B cell (primary cell): ENCODE results near the gene P4HA2. TPM values are rescaled to one million over a fixed set of nuclear protein-coding genes. Genes with fewer than 3 reads are reported as not detected.

Source experiments
- ATAC-seq: fragments of 200-7000 bp; cut with Tn5 transposase; one replicate; pipeline ENCODE4 v1.10.0; 2021; ENCODE audit warnings: low read depth, mild to moderate bottlenecking, moderate number of reproducible peaks, moderate library complexity
- CTCF ChIA-PET: fragments of 350-600 bp; sonication (Branson Sonifier 250); formaldehyde crosslinking; loops from one replicate; lab custom pipeline; 2021; ENCODE audit warnings: antibody characterized with exemption, inconsistent platforms; lab: Charles Lee
- POLR2A ChIA-PET: fragments of 350-600 bp; sonication (Branson Sonifier 250); formaldehyde crosslinking; loops from one replicate; lab custom pipeline; 2021; ENCODE audit warnings: antibody characterized with exemption; lab: Charles Lee
- DNase-seq: peaks from one replicate; pipeline ENCODE4 v3.0.0; 2013
- H2AFZ ChIP-seq: 2 replicates; pipeline ENCODE4 v1.6.1; 2012; ENCODE audit warnings: mild to moderate bottlenecking, low read depth, low read length; ENCODE audit not compliant: insufficient read depth, poor library complexity, severe bottlenecking
- H3K27ac ChIP-seq, 2 donors: 1 replicate in 1 of 2; 2 replicates in 1 of 2; pipeline ENCODE4 v1.5.1; 2012 to 2013; ENCODE audit warnings: low read length in 2 of 2, mild to moderate bottlenecking in 2 of 2, moderate library complexity in 1 of 2
- H3K27me3 ChIP-seq, 4 experiments: fragments of 200-600 bp in 1 of 4; sonication (generic) in 1 of 4; replicated peaks in 1 of 4; 1 replicate in 2 of 4; 2 replicates in 2 of 4; pipeline versions ENCODE4 v1.6.1 to v1.7.0; 2013 to 2016; ENCODE audit warnings: low read length in 3 of 4, mild to moderate bottlenecking in 2 of 4, mixed read lengths in 1 of 4, moderate library complexity in 1 of 4; ENCODE audit not compliant: insufficient read depth in 4 of 4, control insufficient read depth in 3 of 4; ENCODE audit errors: control extremely low read depth in 1 of 4
- H3K36me3 ChIP-seq, 2 experiments: replicated peaks in 1 of 2; 1 replicate in 1 of 2; 2 replicates in 1 of 2; pipeline versions ENCODE4 v1.6.1 to v1.7.1; 2013; ENCODE audit warnings: low read length in 1 of 2; ENCODE audit not compliant: insufficient read depth in 2 of 2, control insufficient read depth in 1 of 2; ENCODE audit errors: control extremely low read depth in 1 of 2, extremely low read depth in 1 of 2
- H3K4me1 ChIP-seq, 2 donors: fragments of 200-600 bp in 1 of 2; sonication (generic) in 1 of 2; 1 replicate in 1 of 2; 2 replicates in 1 of 2; pipeline versions ENCODE4 v1.5.1 to v1.6.1; 2013 to 2017; ENCODE audit warnings: low read length in 2 of 2; ENCODE audit not compliant: control insufficient read depth in 2 of 2, insufficient read depth in 2 of 2
- H3K4me2 ChIP-seq: replicated peaks from 2 replicates; pipeline ENCODE3; 2012; ENCODE audit warnings: mild to moderate bottlenecking, low read depth, low read length; ENCODE audit not compliant: poor library complexity, severe bottlenecking
- H3K4me3 ChIP-seq, 5 experiments: fragments of 200-600 bp in 1 of 5; sonication (generic) in 1 of 5; 1 replicate in 3 of 5; 2 replicates in 2 of 5; pipeline versions ENCODE4 v1.5.1 to v1.7.0; 2011 to 2016; ENCODE audit warnings: low read length in 4 of 5, mild to moderate bottlenecking in 4 of 5, low read depth in 2 of 5, control low read depth in 1 of 5, moderate library complexity in 1 of 5; ENCODE audit not compliant: insufficient read depth in 1 of 5; ENCODE audit errors: control extremely low read depth in 1 of 5, extremely low read depth in 1 of 5
- H3K79me2 ChIP-seq: fragments of 200-600 bp; sonication (generic); one replicate; pipeline ENCODE4 v1.6.0; 2016; ENCODE audit warnings: low read length; ENCODE audit not compliant: control insufficient read depth, insufficient read depth
- H3K9ac ChIP-seq: fragments of 200-600 bp; sonication (generic); 2 replicates; pipeline ENCODE4 v1.6.1; 2017; ENCODE audit warnings: mild to moderate bottlenecking, low read length, moderate library complexity
- H3K9me3 ChIP-seq, 3 donors: one replicate each; pipeline versions ENCODE4 v1.6.1 to v1.7.1; 2013; ENCODE audit warnings: low read length in 2 of 3; ENCODE audit not compliant: control insufficient read depth in 2 of 3, insufficient read depth in 1 of 3; ENCODE audit errors: control extremely low read depth in 1 of 3
- H4K20me1 ChIP-seq: 2 replicates; pipeline ENCODE4 v1.6.0; 2012; ENCODE audit warnings: mild to moderate bottlenecking, low read length; ENCODE audit not compliant: insufficient read depth, control insufficient read depth, poor library complexity, severe bottlenecking
- H3K27ac Mint-ChIP-seq: one replicate; pipeline ENCODE4 v1.8.0; 2021; ENCODE audit warnings: mixed read lengths
- H3K27me3 Mint-ChIP-seq: one replicate; pipeline ENCODE4 v1.8.0; 2021; ENCODE audit warnings: mixed read lengths
- H3K4me1 Mint-ChIP-seq: one replicate; pipeline ENCODE4 v1.8.0; 2021; ENCODE audit warnings: mixed read lengths
- H3K4me3 Mint-ChIP-seq: one replicate; pipeline ENCODE4 v1.8.0; 2021; ENCODE audit warnings: mixed read lengths
- H3K9me3 Mint-ChIP-seq: one replicate; pipeline ENCODE4 v1.8.0; 2022; ENCODE audit warnings: mixed read lengths; ENCODE audit not compliant: insufficient read depth
- CTCF ChIP-seq: fragments of 200-600 bp; IDR thresholded peaks from one replicate; pipeline ENCODE4 v1.8.0; 2022; ENCODE audit warnings: antibody characterized with exemption, mild to moderate bottlenecking
- EZH2 ChIP-seq: IDR thresholded peaks from 2 replicates; pipeline ENCODE4 v1.6.1; 2012; ENCODE audit warnings: borderline replicate concordance, low read depth, mild to moderate bottlenecking, moderate library complexity, low read length; ENCODE audit not compliant: insufficient read depth, poor library complexity, severe bottlenecking
- WGBS: methylation state at CpG from one replicate; pipeline ENCODE4 v1.1.5; 2013; ENCODE audit warnings: missing lambda C conversion rate; ENCODE audit not compliant: insufficient coverage; 5-methylcytosine and 5-hydroxymethylcytosine counted together
- intact Hi-C: fragments of 100-400 bp; cut with micrococcal nuclease; formaldehyde crosslinking; loops from one replicate; pipeline ENCODE4 v1.10.0; 2022
- polyA plus RNA-seq: library from polyadenylated mRNA; depleted of rRNA; stranded (reverse); fragments of >200 nt; gene quantifications from 2 replicates; pipeline ENCODE4 v1.2.3, GENCODE V29; 2012
- total RNA-seq, 2 donors: library from RNA; stranded (reverse); fragments of 120-200 nt in 1 of 2; gene quantifications; 1 replicate in 1 of 2; 2 replicates in 1 of 2; pipeline versions ENCODE4 v1.2.3 to v1.2.4, GENCODE V29; 2013 to 2022

Gene P4HA2
- total and polyA plus RNA-seq, 2 donors (not counting 1 experiment from before 2014, with no cell fraction given), result 0.09 to 0.25 TPM

GRCh38 chr5:132260714-132261551 lies 33.3 kb upstream of the P4HA2 start:
- ChIA-PET POLR2A (no interaction called here), CTCF (interaction anchor here (1.1 to 1.2 kb wide), 2 partner anchors 12 to 198 kb away, joined by 3 to 5 read pairs; no protein-coding TSS in a partner anchor)
- Histone ChIP-seq H2AFZ (no peak overlapping the region), H3K9me3 (peaks cover 0 to 4% (median 0%) of the 10 kb centered on the region in 3 donors), H3K4me1 (peaks cover 8 to 9% of the 10 kb centered on the region in 2 donors), H3K27ac (no peak overlapping the region), H3K4me3 (no peak overlapping the region), H4K20me1 (no peaks in the 10 kb centered on the region), H3K36me3 (no peaks in the 10 kb centered on the region), H3K4me2 (no peak overlapping the region), H3K27me3 (peaks cover 0 to 34% (median 14%) of the 10 kb centered on the region in 4 experiments), H3K79me2 (no peaks in the 10 kb centered on the region), H3K9ac (no peak overlapping the region)
- WGBS, result 59% methylated on average over 3 of the region's 6 CpGs
- intact Hi-C loops, result no loop called here
- no peak for ATAC-seq
- H3K4me1 Mint-ChIP-seq, result peaks cover 2% of the 10 kb centered on the region
- H3K9me3 Mint-ChIP-seq, result no peaks in the 10 kb centered on the region
- no peak overlapping the region for H3K27ac Mint-ChIP-seq
- H3K27me3 Mint-ChIP-seq, result peaks cover 12% of the 10 kb centered on the region
- no peak overlapping the region for H3K4me3 Mint-ChIP-seq
- DNase-seq, result no peak
- TF ChIP-seq CTCF (no peak), EZH2 (no peak)

GRCh38 chr5:132260051-132260450 lies 32.4 kb upstream of the P4HA2 start:
- intact Hi-C loops, result no loop called here
- DNase-seq, result no peak
- H3K9ac ChIP-seq, result no peak overlapping the region
- POLR2A ChIA-PET, result no interaction called here
- no peak overlapping the region for H2AFZ ChIP-seq
- H3K4me3 ChIP-seq, result no peak overlapping the region
- H3K27ac ChIP-seq, result no peak overlapping the region
- H3K27me3 ChIP-seq, result peaks cover 0 to 39% (median 14%) of the 10 kb centered on the region in 4 experiments
- peaks cover 2% of the 10 kb centered on the region for H3K4me1 Mint-ChIP-seq
- H3K9me3 ChIP-seq, result peaks cover 0 to 4% (median 0%) of the 10 kb centered on the region in 3 donors
- no peaks in the 10 kb centered on the region for H4K20me1 ChIP-seq
- peaks cover 8 to 9% of the 10 kb centered on the region in 2 donors for H3K4me1 ChIP-seq
- CTCF ChIA-PET, result interaction anchor here (1.1 to 1.2 kb wide), 2 partner anchors 12 to 197 kb away, joined by 3 to 5 read pairs; no protein-coding TSS in a partner anchor
- H3K9me3 Mint-ChIP-seq, result no peaks in the 10 kb centered on the region
- H3K4me2 ChIP-seq, result no peak overlapping the region
- TF ChIP-seq CTCF, result no peak
- no peak for TF ChIP-seq EZH2
- no peaks in the 10 kb centered on the region for H3K79me2 ChIP-seq
- no peaks in the 10 kb centered on the region for H3K36me3 ChIP-seq
- ATAC-seq, result no peak
- H3K27ac Mint-ChIP-seq, result no peak overlapping the region
- peaks cover 20% of the 10 kb centered on the region for H3K27me3 Mint-ChIP-seq
- 67% methylated on average over 6 of the region's 6 CpGs for WGBS
- no peak overlapping the region for H3K4me3 Mint-ChIP-seq
